SU-DHL-6 (cell line): ENCODE results near the gene NEFH.

Source experiments
- EZH2phosphoT487 ChIP-seq: fragments of 200-600 bp; sonication (generic), shearing (Covaris generic); conservative IDR thresholded peaks from 2 replicates; pipeline ENCODE4 v1.6.1; 2018; ENCODE audit warnings: mild to moderate bottlenecking, antibody characterized with exemption, low read length, moderate library complexity, mixed read lengths
- TF ChIP-seq, protein P1 (sequence below): fragments of 200-600 bp; sonication (generic); IDR thresholded peaks from one replicate; pipeline ENCODE4 v1.5.1; 2017; ENCODE audit warnings: antibody characterized with exemption, mild to moderate bottlenecking, low read length, moderate library complexity; ENCODE audit not compliant: insufficient read depth, poor library complexity, severe bottlenecking

GRCh38 chr22:29443861-29444792 lies 35.9 kb upstream of the NEFH start:
- TF ChIP-seq, protein P1, sequence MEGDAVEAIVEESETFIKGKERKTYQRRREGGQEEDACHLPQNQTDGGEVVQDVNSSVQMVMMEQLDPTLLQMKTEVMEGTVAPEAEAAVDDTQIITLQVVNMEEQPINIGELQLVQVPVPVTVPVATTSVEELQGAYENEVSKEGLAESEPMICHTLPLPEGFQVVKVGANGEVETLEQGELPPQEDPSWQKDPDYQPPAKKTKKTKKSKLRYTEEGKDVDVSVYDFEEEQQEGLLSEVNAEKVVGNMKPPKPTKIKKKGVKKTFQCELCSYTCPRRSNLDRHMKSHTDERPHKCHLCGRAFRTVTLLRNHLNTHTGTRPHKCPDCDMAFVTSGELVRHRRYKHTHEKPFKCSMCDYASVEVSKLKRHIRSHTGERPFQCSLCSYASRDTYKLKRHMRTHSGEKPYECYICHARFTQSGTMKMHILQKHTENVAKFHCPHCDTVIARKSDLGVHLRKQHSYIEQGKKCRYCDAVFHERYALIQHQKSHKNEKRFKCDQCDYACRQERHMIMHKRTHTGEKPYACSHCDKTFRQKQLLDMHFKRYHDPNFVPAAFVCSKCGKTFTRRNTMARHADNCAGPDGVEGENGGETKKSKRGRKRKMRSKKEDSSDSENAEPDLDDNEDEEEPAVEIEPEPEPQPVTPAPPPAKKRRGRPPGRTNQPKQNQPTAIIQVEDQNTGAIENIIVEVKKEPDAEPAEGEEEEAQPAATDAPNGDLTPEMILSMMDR: no peak
- TF ChIP-seq EZH2phosphoT487: no peak
